Activated gamma-delta T cell treated with anti-CD3 and anti-CD28 coated beads, Interleukin-2, amount 50 U/mL, for 16 hours (primary cell): ENCODE measurements around the gene LRRC71.

Experiments used
- DNase-seq: peaks from one replicate; pipeline ENCODE4 v3.0.0-alpha.2; 2020; ENCODE audit warnings: low read depth

Gene LRRC71

GRCh38 chr1:156927215-156928042 lies 7.0 kb downstream of the LRRC71 start:
- DNase-seq: peak; percentile 31

DNA sequence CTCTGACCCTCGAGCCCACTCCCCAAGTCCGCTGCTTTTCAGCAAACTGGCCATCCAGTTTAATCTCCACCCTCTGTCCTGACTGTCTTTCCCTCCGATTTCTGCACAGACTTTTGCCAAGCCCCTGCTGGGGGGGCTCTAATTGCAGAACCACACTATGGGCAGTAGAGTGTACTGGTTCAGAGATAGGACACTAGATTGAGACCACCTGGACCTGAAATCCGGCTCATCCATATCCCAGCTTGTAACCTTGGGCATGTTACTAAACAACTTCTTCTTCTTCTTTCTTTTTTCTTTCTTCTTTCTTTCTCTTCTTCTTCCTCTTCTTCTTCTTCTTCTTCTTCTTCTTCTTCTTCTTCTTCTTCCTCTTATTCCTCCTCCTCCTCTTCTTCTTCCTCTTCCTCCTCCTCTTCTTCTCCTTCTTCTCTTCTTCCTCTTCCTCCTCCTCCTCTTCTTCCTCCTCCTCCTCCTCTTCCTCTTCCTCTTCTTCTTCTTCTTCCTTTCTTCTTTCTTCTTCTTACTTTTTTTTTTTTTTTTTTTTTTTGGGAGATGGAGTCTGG lies 7.7 kb downstream of the LRRC71 start:
- DNase-seq: no peak

DNA sequence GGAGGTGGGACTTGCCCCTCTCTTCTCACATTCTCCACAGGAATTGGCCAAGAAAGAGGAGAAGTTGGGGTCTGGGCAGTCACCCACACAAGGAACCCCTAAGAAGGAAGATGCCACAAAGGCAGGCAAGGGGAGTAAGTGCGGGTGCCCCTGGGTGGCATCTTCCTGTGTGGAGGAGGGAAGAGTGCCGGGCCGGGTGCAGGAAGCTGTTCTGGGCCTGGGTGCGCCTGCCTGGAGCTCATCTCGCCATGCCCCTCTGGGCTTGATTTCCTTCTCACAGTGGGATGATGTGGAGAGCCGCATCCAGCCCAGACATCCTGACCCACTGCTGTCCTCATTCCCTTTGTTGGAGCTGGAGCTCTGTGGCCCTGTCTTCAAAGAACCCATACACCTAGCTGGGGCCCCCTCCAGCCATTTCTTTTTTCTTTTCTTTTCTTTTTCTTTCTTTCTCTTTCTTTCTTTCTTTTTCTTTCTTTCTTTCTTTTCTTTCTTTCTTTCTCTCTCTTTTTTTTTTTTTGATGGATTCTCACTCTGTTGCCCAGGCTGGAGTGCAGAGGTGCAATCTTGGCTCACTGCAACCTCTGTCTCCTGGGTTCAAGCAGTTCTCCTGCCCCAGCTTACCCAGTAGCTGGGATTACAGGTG lies 9.3 kb downstream of the LRRC71 start:
- no peak for DNase-seq

DNA sequence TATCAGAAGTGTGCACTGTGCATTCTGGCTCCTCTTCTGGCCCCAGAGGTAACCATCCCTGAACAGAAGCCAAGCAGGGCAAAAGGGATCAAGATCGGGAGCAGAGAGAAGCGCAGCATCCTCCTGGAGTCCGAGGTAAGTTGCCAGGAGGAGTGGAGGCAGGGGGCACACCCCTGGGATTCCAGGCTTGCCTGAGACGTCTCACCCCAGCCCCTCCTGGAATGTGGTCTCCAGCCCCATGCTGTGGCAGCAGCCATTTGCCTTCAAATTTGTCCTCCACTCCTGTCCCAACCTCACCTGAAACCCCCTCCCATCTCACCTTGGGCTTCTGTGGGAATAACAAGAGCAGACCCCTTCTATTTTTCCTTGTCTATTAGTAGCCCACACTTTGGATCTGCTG lies 10.1 kb downstream of the LRRC71 start:
- no peak for DNase-seq

GRCh38 chr1:156931211-156931952 lies 10.9 kb downstream of the LRRC71 start:
- DNase-seq: no peak

DNA sequence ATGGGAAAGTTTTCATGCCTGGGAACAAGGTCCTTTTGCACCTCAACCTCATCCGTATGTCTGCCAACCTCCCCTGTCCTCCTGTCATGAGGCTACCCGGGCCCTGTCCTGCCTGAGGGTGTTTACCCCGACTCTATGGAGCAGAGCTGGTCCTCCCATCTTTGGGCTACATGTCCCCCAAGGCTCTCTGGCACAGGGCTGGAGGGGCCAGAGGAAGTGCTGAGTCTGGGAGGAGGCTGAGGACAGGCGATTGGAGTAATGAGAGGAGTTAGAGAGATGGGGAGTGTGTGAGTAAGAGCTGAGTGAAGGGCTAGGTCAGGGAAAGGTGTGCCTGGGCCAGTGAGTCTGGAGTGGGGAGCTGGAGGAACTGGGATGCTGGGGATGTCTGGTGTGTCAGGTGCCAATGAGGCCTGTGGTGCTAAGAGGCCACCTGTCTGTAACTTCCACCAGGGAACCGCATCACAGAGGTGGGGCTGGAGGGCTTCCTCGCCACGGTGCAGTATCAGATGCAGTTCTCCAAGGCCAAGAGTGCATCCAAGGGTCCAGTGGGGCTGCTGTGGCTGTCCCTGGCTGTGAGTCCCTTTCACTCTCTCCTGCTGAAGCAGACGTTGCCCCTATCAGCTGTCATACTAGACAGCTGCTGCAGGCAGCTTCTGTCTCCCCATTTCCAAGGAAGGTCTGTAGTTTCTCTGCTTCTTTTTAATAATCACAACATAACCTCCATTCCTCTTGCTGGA lies 11.7 kb downstream of the LRRC71 start:
- DNase-seq: no peak

- DNase-seq: no peak
Measured at GRCh38 chr1:156933136-156933535, 12.7 kb downstream of the LRRC71 start.

DNA sequence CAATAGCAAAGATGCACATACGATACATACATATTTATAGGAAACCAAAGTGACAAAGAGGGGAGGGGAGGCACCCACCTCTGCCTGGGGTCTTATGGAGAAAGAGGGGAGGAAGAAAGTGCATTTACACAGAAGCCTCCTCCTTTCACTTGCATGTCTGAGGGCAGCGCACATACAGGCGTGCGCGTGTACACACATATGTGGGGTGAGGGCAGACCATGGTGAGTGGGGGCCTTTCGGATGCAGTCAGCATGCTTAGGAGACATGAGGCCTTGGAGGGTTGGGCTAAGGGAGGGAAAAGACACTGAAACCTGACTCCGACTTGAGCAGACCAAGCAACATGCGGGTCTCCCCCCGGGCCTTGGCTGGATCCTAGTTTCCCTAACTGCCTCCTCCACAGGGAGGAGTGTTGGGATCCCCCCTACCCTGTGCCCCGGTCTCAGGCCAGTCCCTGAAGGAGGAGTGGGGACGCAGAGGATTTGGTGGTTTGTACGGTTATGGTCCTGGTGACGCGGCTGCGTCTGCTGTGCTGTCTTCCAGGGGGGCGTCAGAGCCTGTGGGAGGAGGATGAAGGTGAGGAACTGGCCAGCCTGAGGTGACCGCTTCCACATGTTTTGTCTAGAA lies 15.2 kb downstream of the LRRC71 start:
- no peak for DNase-seq

- no peak for DNase-seq
Measured at GRCh38 chr1:156936191-156936590, 15.8 kb downstream of the LRRC71 start.

GRCh38 chr1:156936721-156937220 lies 16.3 kb downstream of the LRRC71 start:
- DNase-seq: no peak

- no peak for DNase-seq
Measured at GRCh38 chr1:156937883-156938282, 17.5 kb downstream of the LRRC71 start.

- no peak for DNase-seq
Measured at GRCh38 chr1:156938813-156939212, 18.4 kb downstream of the LRRC71 start.

DNA sequence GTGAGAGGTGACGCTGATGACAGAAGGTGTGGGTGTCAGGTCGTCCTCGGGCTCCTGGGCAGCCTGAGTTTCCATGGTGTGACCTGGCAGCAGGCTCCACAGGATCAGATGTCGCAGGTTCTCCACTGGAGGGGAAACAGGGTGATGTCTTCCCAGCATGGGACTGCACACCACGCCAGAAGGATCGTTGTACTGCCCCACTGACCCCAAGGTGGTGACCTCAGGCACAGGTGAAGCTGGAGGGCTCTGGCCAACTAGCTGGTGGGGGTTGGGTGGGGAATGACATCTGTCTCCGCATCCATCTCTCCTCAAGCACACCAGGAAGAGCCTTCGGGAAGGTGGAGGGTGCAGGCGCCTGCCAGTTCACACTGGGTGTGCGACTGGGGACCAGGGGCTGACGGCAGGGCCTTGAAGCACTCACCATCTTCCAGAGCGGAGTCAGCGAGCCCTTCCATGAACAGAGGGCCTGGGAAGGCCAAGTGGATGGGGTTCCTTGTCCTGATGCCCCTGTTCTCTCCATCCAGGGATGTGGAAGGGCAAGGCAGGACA lies 19.4 kb downstream of the LRRC71 start:
- no peak for DNase-seq

DNA sequence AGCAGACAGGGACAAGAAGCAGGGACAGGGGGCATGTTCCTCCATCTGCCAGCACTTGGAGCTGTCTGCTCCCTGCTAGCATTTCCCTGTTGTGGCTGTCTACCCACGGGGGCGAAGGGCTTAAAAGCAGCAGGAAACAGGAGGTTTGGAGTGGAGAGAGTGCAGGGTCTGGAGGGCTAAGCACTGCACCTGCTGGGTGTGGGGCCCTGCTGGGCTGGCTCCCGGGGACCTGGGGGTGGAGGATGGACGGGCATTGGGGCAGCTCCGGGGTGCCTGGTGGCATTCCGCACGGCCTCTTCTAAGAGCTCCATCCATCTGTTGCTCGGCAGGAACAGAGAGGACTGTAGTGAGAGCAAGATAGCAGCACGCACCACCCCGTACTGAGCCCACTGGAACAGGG lies 21.2 kb downstream of the LRRC71 start:
- DNase-seq: no peak

GRCh38 chr1:156942176-156942575 lies 21.7 kb downstream of the LRRC71 start:
- no peak for DNase-seq

- no peak for DNase-seq
Measured at GRCh38 chr1:156942576-156942975, 22.1 kb downstream of the LRRC71 start.

GRCh38 chr1:156943756-156944155 lies 23.3 kb downstream of the LRRC71 start:
- no peak for DNase-seq

DNA sequence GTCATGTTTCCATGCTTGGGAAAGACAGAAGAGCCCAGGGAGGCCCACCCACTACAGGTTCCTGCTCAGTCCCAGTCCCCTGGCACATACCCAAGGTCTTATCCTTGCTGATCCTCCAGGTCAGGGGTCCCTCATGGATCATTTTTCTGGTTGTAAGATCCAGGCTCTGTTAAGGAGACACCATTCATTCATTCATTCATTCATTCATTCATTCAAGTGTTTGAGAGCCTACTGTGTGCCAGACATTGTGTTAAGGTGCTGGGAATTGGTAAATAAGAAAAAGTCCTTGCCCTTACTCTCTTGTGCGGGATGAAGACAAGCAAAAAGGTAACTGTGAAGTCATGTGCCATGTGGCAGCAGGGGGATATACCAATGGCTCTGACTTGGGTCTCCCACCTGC lies 23.8 kb downstream of the LRRC71 start:
- DNase-seq: no peak

- DNase-seq: no peak
Measured at GRCh38 chr1:156944848-156945247, 24.4 kb downstream of the LRRC71 start.

DNA sequence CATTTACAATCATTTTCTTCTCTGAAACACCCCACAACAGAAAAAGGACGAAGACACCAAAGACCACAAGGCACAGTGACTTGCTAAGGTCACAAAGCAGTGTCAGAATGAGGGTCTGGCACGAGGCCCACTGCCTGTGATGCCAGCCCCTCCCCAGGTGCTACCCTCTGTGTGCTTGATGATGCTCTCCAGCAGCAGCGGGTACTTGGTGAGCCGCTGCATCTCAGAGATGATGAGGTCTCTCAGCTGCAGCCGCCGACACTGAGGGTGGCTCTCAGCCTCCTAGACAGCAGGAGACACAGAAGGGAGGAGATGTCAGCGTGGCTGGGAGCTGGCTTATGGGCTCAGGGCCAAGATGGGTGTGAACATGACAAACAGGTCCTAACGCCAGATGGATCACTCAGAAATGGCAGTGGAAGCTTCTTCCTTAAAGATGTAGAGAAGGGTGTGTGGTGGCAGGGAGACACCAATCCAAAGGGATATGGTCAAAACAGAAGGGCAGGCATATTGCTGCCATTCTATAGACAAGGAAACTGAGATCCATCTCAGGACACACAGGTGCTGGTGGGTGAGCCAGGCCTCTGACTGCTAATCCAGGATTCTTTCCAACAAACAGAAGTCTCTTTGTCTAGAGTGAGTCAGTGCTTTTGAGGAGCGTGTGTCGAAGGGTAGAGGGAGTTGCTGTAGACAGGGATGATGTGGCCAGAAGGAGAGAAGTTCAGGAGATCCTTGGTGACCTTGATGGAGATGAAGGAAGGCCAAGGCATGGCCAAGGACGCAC lies 25.6 kb downstream of the LRRC71 start:
- DNase-seq: no peak
